ENCODE data around the gene LRP3. TPM values are rescaled to one million over a fixed set of nuclear protein-coding genes. Genes with fewer than 3 reads are reported as not detected.
A peak's percentile ranks its signal among the peaks of the same experiment; 100 is the strongest.

Gene LRP3
- polyA plus RNA-seq, 3 donors = 1.4 to 11.9 (median 4.1) TPM

DNA sequence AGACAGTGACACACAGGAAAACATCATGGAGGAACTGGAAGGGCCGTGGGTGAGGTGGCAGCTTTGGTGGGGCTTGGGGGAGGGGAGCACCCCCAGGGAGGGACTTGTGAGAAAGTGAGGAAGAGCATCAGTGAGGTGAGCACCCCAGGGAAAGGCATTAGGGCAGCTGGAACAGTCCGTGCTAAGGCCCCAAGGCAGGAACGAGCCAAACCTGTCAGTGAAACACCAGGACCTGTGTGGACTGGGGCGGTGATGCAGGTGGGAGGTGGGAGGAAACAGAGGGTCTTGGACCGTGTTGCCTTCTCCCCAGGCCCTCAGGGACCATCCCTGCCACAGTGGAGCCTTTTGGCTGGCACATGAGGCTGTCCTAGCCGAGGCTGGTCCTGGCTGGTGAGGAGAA lies 48.8 kb downstream of the LRP3 start:
- Mint-ChIP-seq H3K27me3 (ENCODE audit: low read depth in 3 of 3) (peaks cover 1 to 11% (median 2%) of the 10 kb centered on the region in 3 donors), H3K9me3 (peaks cover 0 to 12% (median 9%) of the 10 kb centered on the region in 7 donors), H3K27ac (no peak overlapping the region), H3K4me1 (peaks cover 17% of the 10 kb centered on the region), H3K4me3 (no peak overlapping the region), H3K36me3 (peaks cover 0 to 2% of the 10 kb centered on the region in 2 donors)
- intact Hi-C loops (cut with micrococcal nuclease) = no loop called here
- WGBS (ENCODE audit: insufficient coverage) = 71% methylated on average over 6 of the region's 6 CpGs
- Histone ChIP-seq H3K9ac (ENCODE audit: insufficient read depth, low read length, poor library complexity, severe bottlenecking) (no peak overlapping the region), H3K36me3 (replicated peaks in 1 of 2; ENCODE audit: control insufficient read depth in 1 of 2, insufficient read depth in 2 of 2, low read length in 2 of 2) (no peaks in the 10 kb centered on the region), H3K27ac (ENCODE audit: low read depth in 1 of 2, low read length in 2 of 2) (no peak overlapping the region), H4K20me1 (ENCODE audit: insufficient read depth, low read length) (no peaks in the 10 kb centered on the region), H3K9me3 (replicated peaks in 1 of 2; ENCODE audit: control insufficient read depth in 1 of 2, insufficient read depth in 1 of 2, low read length in 2 of 2) (peaks cover 9 to 14% of the 10 kb centered on the region in 2 donors), H2AFZ (ENCODE audit: insufficient read depth, low read depth, low read length, poor library complexity, severe bottlenecking) (no peak overlapping the region), H3K27me3 (ENCODE audit: control insufficient read depth in 2 of 2, insufficient read depth in 2 of 2, low read length in 2 of 2) (no peaks in the 10 kb centered on the region), H3K79me2 (ENCODE audit: insufficient read depth, low read length) (no peaks in the 10 kb centered on the region), H3K4me3 (replicated peaks in 1 of 3; ENCODE audit: low read depth in 2 of 3, low read length in 3 of 3) (no peak overlapping the region), H3K4me1 (ENCODE audit: control insufficient read depth in 1 of 2, insufficient read depth in 2 of 2, low read length in 2 of 2) (peaks cover 15 to 30% of the 10 kb centered on the region in 2 donors), H3K4me2 (replicated peaks; ENCODE audit: extremely low read depth, low read length, poor library complexity, severe bottlenecking) (no peak overlapping the region)
- DNase-seq = no peak
- no peak for TF ChIP-seq CTCF (IDR thresholded peaks at IDR 0.05)

DNA sequence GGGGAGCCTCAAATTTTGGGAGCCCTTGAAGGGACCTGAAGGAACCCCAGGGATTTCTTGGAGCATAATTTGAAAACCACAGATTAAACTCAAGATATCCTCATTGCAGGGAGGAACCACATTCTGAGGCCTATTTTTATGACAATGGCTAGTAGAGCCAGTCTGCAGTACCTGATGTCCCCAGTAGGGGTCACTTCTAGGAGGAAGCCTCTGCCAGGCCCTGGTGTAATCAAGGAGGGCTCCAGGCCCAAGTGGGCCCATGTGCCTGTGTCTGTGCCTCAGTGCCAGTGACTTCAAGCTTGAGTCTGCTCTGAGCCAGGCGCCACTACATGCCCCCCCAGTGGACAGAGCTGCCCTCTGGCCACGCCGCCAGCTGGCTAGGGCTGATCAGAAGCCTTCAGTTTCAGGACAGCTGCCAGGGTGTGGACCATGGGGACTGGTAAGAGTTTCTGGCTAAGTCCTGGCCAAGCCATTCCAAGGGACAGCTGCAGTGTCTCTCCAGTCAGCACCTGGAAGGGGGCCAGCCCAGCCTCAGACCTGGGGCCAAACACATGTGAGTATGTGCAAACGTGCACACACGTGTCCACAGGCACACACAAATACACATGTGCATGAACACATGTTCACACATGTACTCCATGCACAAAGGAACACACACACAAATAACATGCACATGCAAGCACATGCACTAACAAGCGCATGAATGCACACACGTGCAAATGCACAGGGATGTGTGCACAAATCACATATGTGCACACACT lies 52.0 kb downstream of the LRP3 start:
- peaks cover 29% of the 10 kb centered on the region for H3K4me1 Mint-ChIP-seq
- peaks cover 1 to 8% (median 2%) of the 10 kb centered on the region in 3 donors for H3K27me3 Mint-ChIP-seq (ENCODE audit: low read depth in 3 of 3)
- WGBS (ENCODE audit: insufficient coverage) = 81% methylated on average over 7 of the region's 7 CpGs
- intact Hi-C loops (cut with micrococcal nuclease) = loop anchor here (5.0 kb wide), 3 partner anchors 56 to 126 kb away; partner anchors contain the start of genes CEBPA (in 1 of the 2) and CEBPG (in 1 of the 2)
- H3K9me3 Mint-ChIP-seq = peaks cover 0 to 12% (median 9%) of the 10 kb centered on the region in 7 donors
- no peak overlapping the region for H3K27ac Mint-ChIP-seq
- peak; percentile 63 for TF ChIP-seq CTCF (IDR thresholded peaks at IDR 0.05)
- no peak overlapping the region for H3K9ac ChIP-seq (ENCODE audit: insufficient read depth, low read length, poor library complexity, severe bottlenecking)
- no peak overlapping the region for H3K27ac ChIP-seq (ENCODE audit: low read depth in 1 of 2, low read length in 2 of 2)
- no peak overlapping the region for H2AFZ ChIP-seq (ENCODE audit: insufficient read depth, low read depth, low read length, poor library complexity, severe bottlenecking)
- H4K20me1 ChIP-seq (ENCODE audit: insufficient read depth, low read length) = no peaks in the 10 kb centered on the region
- H3K36me3 Mint-ChIP-seq = peaks cover 0 to 2% of the 10 kb centered on the region in 2 donors
- no peaks in the 10 kb centered on the region for H3K79me2 ChIP-seq (ENCODE audit: insufficient read depth, low read length)
- H3K9me3 ChIP-seq (replicated peaks in 1 of 2; ENCODE audit: control insufficient read depth in 1 of 2, insufficient read depth in 1 of 2, low read length in 2 of 2) = peaks cover 9 to 14% of the 10 kb centered on the region in 2 donors
- no peaks in the 10 kb centered on the region for H3K36me3 ChIP-seq (replicated peaks in 1 of 2; ENCODE audit: control insufficient read depth in 1 of 2, insufficient read depth in 2 of 2, low read length in 2 of 2)
- H3K4me3 ChIP-seq (replicated peaks in 1 of 3; ENCODE audit: low read depth in 2 of 3, low read length in 3 of 3) = no peak overlapping the region
- H3K27me3 ChIP-seq (ENCODE audit: control insufficient read depth in 2 of 2, insufficient read depth in 2 of 2, low read length in 2 of 2) = no peaks in the 10 kb centered on the region
- H3K4me1 ChIP-seq (ENCODE audit: control insufficient read depth in 1 of 2, insufficient read depth in 2 of 2, low read length in 2 of 2) = peaks cover 34 to 45% of the 10 kb centered on the region in 2 donors
- DNase-seq = peak in 2 of 3 donors; percentile 45 to 52
- no peak overlapping the region for H3K4me2 ChIP-seq (replicated peaks; ENCODE audit: extremely low read depth, low read length, poor library complexity, severe bottlenecking)
- H3K4me3 Mint-ChIP-seq = no peak overlapping the region

Measured in CD14-positive monocyte (primary cell).